KOPT-K1 (cell line): Measurements from ENCODE around the gene GJB2.

Experiments used
- H3K27ac ChIP-seq: fragments of 200-600 bp; sonication (generic); 2 replicates; pipeline ENCODE4 v1.5.1; 2016; ENCODE audit warnings: antibody characterized with exemption, mild to moderate bottlenecking, low read depth, low read length; ENCODE audit not compliant: poor library complexity, severe bottlenecking
- H3K36me3 ChIP-seq: fragments of 200-600 bp; sonication (generic); 2 replicates; pipeline ENCODE4 v1.5.1; 2017; ENCODE audit warnings: antibody characterized with exemption, mild to moderate bottlenecking, low read length, moderate library complexity; ENCODE audit not compliant: insufficient read depth
- H3K9me3 ChIP-seq: fragments of 200-600 bp; sonication (generic); 2 replicates; pipeline ENCODE4 v1.5.1; 2017; ENCODE audit warnings: antibody characterized with exemption, low read length, mild to moderate bottlenecking; ENCODE audit not compliant: insufficient read depth, poor library complexity, severe bottlenecking

The GJB2 gene

GRCh38 chr13:20185366-20186056, 7.2 kb downstream of the GJB2 start:
- H3K36me3 ChIP-seq: no peaks in the 10 kb centered on the region
- H3K27ac ChIP-seq: no peak overlapping the region
- H3K9me3 ChIP-seq: no peaks in the 10 kb centered on the region

DNA sequence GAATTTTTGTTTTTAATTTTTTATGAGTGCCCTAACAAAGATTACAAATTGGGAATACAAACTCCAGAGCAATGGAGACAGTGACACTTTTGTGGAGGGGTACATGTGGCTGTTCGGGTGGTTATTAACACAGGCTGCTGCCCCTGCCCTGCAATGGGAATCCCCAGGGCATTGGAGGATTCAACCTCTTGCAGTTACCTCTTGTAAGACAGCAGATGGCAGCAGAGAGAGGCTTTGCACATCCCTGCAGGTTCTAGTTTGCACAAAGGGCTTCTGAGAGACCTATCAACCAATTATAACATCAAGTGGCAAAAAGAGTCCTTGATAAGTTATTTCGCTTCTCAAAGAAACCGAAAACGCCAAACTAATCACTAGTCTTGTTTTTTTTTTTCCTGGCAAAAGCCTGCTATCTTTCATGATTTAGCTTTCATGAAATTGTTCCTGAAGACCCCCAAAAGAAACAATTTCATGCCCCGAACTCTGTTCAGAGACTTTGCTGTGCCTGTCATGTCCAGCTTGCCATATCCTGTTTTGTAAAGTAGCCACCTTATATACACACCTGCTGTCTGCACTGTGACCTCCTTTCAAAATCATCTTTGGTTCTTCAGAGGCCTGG, 10.4 kb downstream of the GJB2 start:
- no peaks in the 10 kb centered on the region for H3K36me3 ChIP-seq
- no peak overlapping the region for H3K27ac ChIP-seq
- no peaks in the 10 kb centered on the region for H3K9me3 ChIP-seq

DNA sequence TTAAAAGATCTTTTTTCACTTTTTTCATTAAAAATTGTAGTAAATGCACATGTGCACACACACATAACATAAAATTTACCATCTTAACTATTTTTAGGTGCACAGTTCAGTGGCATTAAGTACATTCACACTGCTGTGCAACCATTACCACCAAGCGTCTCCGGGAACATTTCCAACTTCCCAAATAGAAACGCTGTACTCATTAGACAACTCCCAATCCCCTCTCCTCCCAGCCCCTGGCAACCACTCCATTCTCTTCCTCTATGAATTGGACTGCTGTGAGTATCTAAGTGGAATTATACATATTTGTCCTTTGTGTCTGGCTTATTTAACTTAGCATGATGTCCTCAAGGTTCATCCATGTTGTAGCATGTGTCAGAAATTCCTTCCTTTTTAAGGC, 11.6 kb downstream of the GJB2 start:
- Histone ChIP-seq H3K36me3 (no peaks in the 10 kb centered on the region), H3K27ac (no peak overlapping the region), H3K9me3 (no peaks in the 10 kb centered on the region)

GRCh38 chr13:20178156-20178555, 14.6 kb downstream of the GJB2 start:
- Histone ChIP-seq H3K36me3 (no peaks in the 10 kb centered on the region), H3K9me3 (no peaks in the 10 kb centered on the region), H3K27ac (no peak overlapping the region)

DNA sequence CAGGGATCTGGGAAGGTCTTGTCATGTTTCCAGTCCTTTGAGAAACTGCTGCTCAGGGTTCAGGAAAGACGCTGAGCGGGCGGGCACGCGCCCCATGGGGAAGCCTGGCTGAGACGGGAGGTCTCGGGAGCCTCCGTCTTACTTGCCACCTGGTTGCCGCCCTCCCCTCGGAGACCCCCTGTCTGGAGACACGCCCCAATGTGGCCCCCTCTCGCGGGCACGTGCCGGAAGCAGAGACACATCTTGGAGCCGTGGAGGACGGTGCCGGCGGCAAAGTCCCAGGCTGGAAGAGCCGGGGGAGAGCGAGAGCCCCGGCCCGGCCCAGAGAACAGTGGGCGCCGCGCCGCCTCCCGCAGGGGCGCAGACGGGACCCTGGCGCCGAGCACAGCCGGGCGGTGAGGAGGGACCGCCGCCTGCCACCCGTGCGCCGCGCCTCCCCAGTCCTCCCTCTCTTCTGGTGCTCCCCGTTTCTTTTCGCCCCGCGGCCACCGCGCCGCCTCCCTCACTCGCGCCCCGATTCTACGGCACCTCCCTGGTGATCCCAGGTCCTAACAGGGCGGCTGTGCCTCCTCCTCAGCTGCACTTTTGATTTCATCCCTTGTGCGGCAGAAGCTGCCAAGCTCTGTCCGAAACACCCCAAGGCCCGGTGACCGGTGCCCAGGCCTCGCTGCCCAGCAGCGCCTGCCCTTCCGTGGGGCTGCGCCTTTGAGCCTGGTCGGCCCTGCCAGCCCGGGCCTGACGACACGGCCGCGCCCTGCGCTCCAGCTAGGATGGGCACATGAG, 15.5 kb downstream of the GJB2 start:
- Histone ChIP-seq H3K36me3 (no peaks in the 10 kb centered on the region), H3K9me3 (no peaks in the 10 kb centered on the region), H3K27ac (no peak overlapping the region)

DNA sequence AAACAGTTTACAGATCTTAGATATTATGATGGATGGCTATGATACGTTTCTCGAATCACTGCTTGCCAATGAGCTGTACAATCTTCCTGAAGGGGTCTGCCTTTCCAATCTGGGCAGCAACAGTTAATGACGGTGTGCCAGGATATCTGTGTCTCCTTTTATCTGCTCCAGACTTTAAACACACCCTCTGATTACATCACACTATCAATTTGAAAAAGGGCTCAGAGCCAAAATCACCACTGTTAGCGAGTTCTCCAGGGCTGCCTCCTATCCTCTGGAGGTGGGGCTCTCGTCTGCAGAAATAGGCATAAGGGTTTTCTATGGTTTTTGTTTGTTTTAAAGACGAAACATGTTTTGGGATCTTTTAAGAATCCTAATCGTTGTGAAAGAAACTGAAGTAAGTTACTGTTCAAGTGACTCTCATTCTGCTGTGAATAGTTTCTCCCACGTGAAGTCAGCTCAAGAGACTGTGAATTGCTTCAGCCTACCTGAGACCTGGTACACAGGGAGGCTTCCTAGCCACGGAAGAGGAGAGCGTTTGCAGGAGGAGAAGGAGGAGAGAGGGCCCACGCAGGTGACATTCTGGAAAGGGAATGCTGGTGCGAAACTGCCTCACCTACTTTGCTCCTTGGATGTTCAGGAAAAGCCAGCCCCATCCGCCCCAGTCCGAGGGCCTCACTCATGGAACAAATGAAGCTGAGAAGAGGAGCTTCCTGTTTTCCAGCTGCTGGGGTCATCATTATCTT, 16.7 kb downstream of the GJB2 start:
- no peaks in the 10 kb centered on the region for H3K36me3 ChIP-seq
- no peak overlapping the region for H3K27ac ChIP-seq
- H3K9me3 ChIP-seq: no peaks in the 10 kb centered on the region

DNA sequence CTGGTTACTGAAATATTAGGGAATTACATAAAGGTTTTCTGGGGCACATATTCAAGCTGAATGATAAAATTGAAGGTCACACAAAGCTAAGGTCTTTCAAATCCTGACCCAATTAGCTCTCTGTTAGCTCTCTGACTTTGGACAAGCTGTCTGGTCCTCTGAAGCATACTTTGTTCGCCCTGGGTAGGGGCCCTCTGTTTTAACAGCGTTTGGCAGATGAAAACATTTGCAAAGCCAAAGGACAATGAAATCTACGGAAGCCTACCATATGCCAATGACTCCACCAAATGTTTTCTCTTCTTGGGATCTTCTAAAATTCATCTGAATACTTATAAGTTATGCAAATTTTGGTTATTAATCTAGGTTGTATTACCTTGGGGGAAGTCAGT, 17.3 kb downstream of the GJB2 start:
- no peaks in the 10 kb centered on the region for H3K36me3 ChIP-seq
- no peak overlapping the region for H3K27ac ChIP-seq
- H3K9me3 ChIP-seq: no peaks in the 10 kb centered on the region

GRCh38 chr13:20174656-20175405, 17.9 kb downstream of the GJB2 start:
- Histone ChIP-seq H3K36me3 (no peaks in the 10 kb centered on the region), H3K27ac (no peak overlapping the region), H3K9me3 (no peaks in the 10 kb centered on the region)

DNA sequence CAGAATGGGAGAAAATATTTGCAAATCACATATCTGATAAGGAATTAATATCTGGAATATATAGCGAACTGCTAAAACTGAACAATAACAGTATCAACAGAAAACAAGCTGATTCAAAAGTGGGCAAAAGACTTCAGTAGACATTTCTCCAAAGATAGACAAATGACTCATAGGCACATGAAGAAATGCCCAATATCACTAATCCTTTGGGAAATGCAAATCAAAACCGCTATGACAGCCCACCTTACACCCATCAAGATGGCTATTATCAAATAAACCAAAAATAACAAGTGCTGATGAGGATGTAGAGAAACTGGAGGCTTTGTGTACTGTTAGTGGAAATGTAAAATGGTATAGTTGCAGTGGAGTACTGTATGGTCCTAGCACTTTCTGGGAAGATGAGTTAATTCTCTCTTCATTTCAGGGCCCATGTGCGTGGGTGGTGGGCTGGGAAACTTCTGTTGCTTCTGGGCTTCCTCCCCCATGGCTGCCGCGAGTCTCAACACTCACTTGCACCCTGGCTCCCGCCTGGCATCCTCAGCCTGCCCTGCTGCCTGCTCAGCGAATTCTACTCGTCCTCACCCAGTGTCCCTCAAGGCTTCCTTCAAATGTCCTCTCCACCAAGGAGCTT, 19.5 kb downstream of the GJB2 start:
- Histone ChIP-seq H3K27ac (no peak overlapping the region), H3K9me3 (no peaks in the 10 kb centered on the region), H3K36me3 (no peaks in the 10 kb centered on the region)

DNA sequence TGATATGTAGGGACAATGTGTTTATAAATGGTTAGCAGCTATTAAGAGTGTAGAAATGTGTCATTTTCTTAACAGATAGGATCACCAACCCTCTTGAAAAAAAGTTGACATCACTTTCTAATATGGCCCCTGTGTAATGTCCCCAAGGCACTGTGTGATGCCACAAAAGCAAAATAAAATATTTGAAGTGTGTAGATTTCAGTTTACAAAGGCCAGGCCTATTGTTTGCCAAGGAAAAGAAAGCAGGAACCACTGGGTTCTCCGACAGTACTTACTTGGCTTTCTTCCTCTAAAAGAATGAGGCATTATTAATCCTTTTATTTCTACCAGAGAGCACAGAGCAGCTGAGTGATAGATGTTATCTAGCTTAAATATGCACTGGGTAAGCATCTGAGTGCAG, 21.4 kb downstream of the GJB2 start:
- H3K36me3 ChIP-seq: no peaks in the 10 kb centered on the region
- H3K9me3 ChIP-seq: no peaks in the 10 kb centered on the region
- H3K27ac ChIP-seq: no peak overlapping the region

DNA sequence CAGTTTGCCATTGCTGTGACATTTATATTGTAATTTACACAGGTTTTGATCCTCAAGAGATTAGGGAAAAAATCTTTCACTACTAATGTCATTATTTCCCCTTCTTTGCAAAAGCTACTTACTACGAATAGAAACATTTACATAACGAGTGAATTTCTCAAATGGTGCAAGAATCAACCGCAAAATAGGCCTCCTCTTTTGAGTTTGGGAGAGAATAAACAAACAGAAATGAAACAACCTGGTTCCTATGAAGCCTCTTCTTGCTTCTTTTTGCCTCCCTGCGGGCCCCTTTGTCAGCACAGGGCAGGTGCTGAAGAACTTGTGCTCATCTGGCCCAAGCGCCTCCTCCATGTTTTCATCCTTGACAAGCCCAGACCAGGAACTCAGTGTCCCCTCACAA, 21.8 kb downstream of the GJB2 start:
- no peaks in the 10 kb centered on the region for H3K9me3 ChIP-seq
- H3K36me3 ChIP-seq: no peaks in the 10 kb centered on the region
- H3K27ac ChIP-seq: no peak overlapping the region

DNA sequence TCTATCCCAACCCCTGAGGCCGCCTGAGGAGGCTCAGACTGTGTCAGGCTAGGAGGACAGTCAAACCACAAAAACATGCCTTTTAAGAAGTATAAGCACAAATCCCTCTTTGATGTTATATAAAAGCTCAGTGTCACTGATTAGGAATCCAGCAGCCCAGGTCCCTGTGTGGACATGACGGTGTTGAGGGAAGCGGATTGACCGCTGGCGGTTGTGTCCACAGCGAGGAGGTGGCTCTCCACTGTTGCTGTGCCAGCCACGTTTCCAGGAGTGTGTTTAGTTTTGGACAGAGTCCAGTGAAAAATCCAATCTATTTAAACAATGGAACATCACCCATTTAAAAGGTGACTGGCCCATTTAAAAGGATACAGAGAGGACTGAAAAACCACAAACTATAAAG, 24.3 kb downstream of the GJB2 start:
- Histone ChIP-seq H3K9me3 (no peaks in the 10 kb centered on the region), H3K36me3 (no peaks in the 10 kb centered on the region), H3K27ac (no peak overlapping the region)

DNA sequence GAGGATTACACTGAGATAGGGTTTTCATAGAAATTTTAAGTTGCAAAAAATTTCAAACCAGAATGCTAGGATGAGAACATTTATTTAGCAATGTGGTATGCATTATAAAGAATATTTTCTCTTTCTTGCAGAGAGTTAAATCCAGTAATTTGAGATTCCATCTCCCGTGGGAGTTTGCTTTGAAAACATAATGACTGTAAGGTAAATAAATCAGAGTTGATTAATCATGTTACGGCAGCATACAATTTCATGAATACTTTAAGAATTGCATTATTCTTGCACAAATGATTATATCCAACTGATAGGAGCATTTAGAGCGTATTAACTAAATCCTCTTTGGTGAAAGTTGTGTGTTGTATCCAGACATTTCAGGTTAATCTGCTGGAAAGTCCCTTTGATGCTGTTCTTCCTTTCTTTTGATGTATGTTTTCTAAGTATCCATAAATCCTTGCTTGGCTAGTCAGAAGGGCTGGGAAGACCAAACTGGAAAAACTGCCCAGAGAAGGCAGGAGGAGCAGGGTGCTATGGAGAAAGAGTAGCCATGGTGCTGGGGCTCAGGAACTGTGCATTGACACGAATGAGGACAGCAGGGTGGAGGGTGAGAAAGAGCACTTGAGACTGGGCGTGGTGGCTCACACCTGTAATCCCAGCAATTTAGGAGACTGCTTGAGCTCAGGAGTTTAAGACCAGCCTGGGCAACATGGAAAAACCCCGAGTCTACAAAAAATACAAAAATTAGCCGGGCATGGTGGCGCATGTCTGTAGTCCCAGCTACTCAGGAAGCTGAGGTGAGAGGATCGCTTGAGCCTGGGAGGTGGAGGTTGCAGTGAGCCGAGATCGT, 27.1 kb downstream of the GJB2 start:
- H3K9me3 ChIP-seq: no peaks in the 10 kb centered on the region
- H3K36me3 ChIP-seq: no peaks in the 10 kb centered on the region
- H3K27ac ChIP-seq: no peak overlapping the region

- no peaks in the 10 kb centered on the region for H3K9me3 ChIP-seq
- H3K27ac ChIP-seq: no peak overlapping the region
Observed at GRCh38 chr13:20161951-20162300, 30.8 kb downstream of the GJB2 start.

More at GRCh38 chr13:20161951-20162300, 30.8 kb downstream of the GJB2 start:
- no peaks in the 10 kb centered on the region for H3K36me3 ChIP-seq
